Testis (tissue), 2 donors: ENCODE measurements around the gene PIK3R2.

Experiments
- POLR2A ChIP-seq: fragments of 450-650 bp; IDR thresholded peaks from one replicate; pipeline ENCODE4 v1.6.1; 2017; ENCODE audit warnings: antibody characterized with exemption, mild to moderate bottlenecking, moderate library complexity
- TF ChIP-seq, protein P1 (sequence below), 3 experiments: fragments of 450-650 bp in 2 of 3; fragments of 200-600 bp in 1 of 3; sonication (generic) in 1 of 3; IDR thresholded peaks; one replicate each; pipeline ENCODE4 v1.5.1; 2016 to 2019; ENCODE audit warnings: antibody characterized with exemption in 3 of 3, mild to moderate bottlenecking in 2 of 3, moderate library complexity in 1 of 3

DNA sequence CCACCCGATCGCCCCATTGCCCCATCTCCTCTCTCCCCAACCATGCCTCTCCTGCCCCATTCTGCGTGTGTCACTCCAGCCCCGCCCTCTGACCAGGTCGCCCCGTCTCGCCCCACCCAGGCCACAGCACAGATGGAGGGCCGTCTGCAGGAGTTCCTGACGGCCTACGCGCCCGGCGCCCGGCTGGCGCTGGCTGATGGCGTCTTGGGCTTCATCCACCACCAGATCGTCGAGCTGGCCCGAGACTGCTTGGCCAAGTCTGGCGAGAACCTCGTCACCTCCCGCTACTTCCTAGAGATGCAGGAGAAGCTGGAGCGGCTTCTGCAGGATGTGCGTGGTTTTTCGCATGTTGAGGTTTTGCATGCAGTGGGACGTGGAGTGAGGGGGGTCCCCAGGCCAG lies 29.1 kb upstream of the PIK3R2 start:
- TF ChIP-seq, protein P1, sequence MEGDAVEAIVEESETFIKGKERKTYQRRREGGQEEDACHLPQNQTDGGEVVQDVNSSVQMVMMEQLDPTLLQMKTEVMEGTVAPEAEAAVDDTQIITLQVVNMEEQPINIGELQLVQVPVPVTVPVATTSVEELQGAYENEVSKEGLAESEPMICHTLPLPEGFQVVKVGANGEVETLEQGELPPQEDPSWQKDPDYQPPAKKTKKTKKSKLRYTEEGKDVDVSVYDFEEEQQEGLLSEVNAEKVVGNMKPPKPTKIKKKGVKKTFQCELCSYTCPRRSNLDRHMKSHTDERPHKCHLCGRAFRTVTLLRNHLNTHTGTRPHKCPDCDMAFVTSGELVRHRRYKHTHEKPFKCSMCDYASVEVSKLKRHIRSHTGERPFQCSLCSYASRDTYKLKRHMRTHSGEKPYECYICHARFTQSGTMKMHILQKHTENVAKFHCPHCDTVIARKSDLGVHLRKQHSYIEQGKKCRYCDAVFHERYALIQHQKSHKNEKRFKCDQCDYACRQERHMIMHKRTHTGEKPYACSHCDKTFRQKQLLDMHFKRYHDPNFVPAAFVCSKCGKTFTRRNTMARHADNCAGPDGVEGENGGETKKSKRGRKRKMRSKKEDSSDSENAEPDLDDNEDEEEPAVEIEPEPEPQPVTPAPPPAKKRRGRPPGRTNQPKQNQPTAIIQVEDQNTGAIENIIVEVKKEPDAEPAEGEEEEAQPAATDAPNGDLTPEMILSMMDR (IDR thresholded peaks at IDR 0.05): no peak
- TF ChIP-seq POLR2A: no peak
